Heart left ventricle (tissue), 16 donors: ENCODE results near the gene MIA2. TPM values are rescaled to one million over a fixed set of nuclear protein-coding genes. Genes with fewer than 3 reads are reported as not detected.
A peak's percentile ranks its signal among the peaks of the same experiment; 100 is the strongest.

ENCODE experiments used
- ATAC-seq, 4 donors: fragments of 200-7000 bp; cut with Tn5 transposase; one replicate each; pipeline ENCODE4 v1.9.1; 2020 to 2022; ENCODE audit warnings: moderate library complexity in 4 of 4, mild to moderate bottlenecking in 3 of 4, moderate number of reproducible peaks in 1 of 4
- DNase-seq, 5 donors: peaks; one replicate each; pipeline ENCODE4 v3.0.0-alpha.2; 2020
- H3K27ac ChIP-seq, 12 donors: fragments of 200-600 bp; sonication (generic) in 4 of 12; one replicate each; pipeline versions ENCODE4 v1.5.0 to v1.8.0; 2016 to 2022; ENCODE audit warnings: mild to moderate bottlenecking in 2 of 12
- H3K27me3 ChIP-seq, 9 donors: fragments of 200-600 bp; sonication (generic) in 2 of 9; one replicate each; pipeline versions ENCODE4 v1.5.1 to v1.8.0; 2016 to 2022; ENCODE audit warnings: mild to moderate bottlenecking in 3 of 9
- H3K36me3 ChIP-seq, 9 donors: fragments of 200-600 bp; sonication (generic) in 2 of 9; one replicate each; pipeline versions ENCODE4 v1.5.0 to v1.8.0; 2018 to 2022; ENCODE audit warnings: mild to moderate bottlenecking in 2 of 9
- H3K4me1 ChIP-seq, 12 donors: fragments of 200-600 bp; sonication (generic) in 4 of 12; one replicate each; pipeline versions ENCODE4 v1.5.0 to v1.8.0; 2016 to 2022; ENCODE audit warnings: mild to moderate bottlenecking in 3 of 12
- H3K4me3 ChIP-seq, 12 donors: fragments of 200-600 bp; sonication (generic) in 4 of 12; one replicate each; pipeline versions ENCODE4 v1.5.0 to v1.8.0; 2017 to 2022; ENCODE audit warnings: mild to moderate bottlenecking in 9 of 12, moderate library complexity in 4 of 12
- H3K9me3 ChIP-seq, 12 donors: fragments of 200-600 bp; sonication (generic) in 4 of 12; one replicate each; pipeline versions ENCODE4 v1.5.0 to v1.8.0; 2016 to 2022; ENCODE audit warnings: mild to moderate bottlenecking in 1 of 12
- POLR2A ChIP-seq, 2 donors: fragments of 450-650 bp; IDR thresholded peaks; one replicate each; pipeline ENCODE4 v1.6.1; 2017; ENCODE audit warnings: antibody characterized with exemption in 2 of 2, mild to moderate bottlenecking in 2 of 2, moderate library complexity in 2 of 2
- WGBS, 4 donors: extraction: QIAGEN DNeasy Blood & Tissue Kit in 2 of 4; methylation state at CpG; one replicate each; pipeline versions ENCODE4 v1.1.5 to v1.1.7; 2013 to 2018; 5-methylcytosine and 5-hydroxymethylcytosine counted together
- intact Hi-C, 10 donors: fragments of 100-400 bp; cut with DNase I; formaldehyde crosslinking; loops; one replicate each; pipeline versions ENCODE4 v1.11.1 to v1.14.2; 2022
- polyA plus RNA-seq, 2 donors: library from polyadenylated mRNA; stranded (reverse); fragments of 200-250 nt; gene quantifications; one replicate each; pipeline ENCODE4 v1.2.3, GENCODE V29; 2013
- total RNA-seq, 9 donors: library from RNA; depleted of rRNA in 2 of 9; stranded (reverse); fragments of >200 nt in 2 of 9; fragmentation: NEBNext Ultra II Directional in 3 of 9; extraction: Animal tissue kit (Norgen Biotek cat#: 25700) in 3 of 9; gene quantifications; one replicate each; pipeline versions ENCODE4 v1.1.0 to v1.2.4, GENCODE V29; 2016 to 2023
- TF ChIP-seq, protein P1 (sequence below), 12 donors: fragments of 200-600 bp; sonication (generic) in 4 of 12; IDR thresholded peaks; one replicate each; pipeline versions ENCODE4 v1.5.0 to v1.8.0; 2018 to 2022; ENCODE audit warnings: antibody characterized with exemption in 12 of 12, mild to moderate bottlenecking in 5 of 12
- donor health status: ischemic (EF 13 %, LVEDD 7.1; RV severe dilation, severe dysfunction).
- donor health status: healthy with polysubstance abuse.
- donor health status: DM: no; HTN: yes; CAD: no.
- donor health status: DM: no; HTN: no; CAD: no.
- donor health status: ischemic (EF 25% LVEDD 6.9; RV normal size, moderate dysfunction).
- donor health status: ischemic (EF 25% LVEDD 5.7; RV mildly dilated, moderate dysfunction).
- donor health status: healthy.
- donor health status: DM: yes; HTN: yes; CAD: no.
- donor health status: ischemic (EF 35%, LVEDD 5.7; RV mildly dilated, moderate dysfunction).
- donor health status: nonischemic (EF 11% LVEDD 7.7; RV severe dilation, severe dysfunction).
- donor health status: DM: yes; HTN: yes; CAD: no.
- donor health status: PGD.
- donor health status: ischemic (EF 29% LVEDD 5.4; RV normal size, mild dysfunction).
- donor health status: nonischemic (EF 23%, LVEDD 6.1; RV moderate dilation, normal function).

Gene MIA2
- total and polyA plus RNA-seq, 11 donors, result 9.3 to 31.8 (median 19.8) TPM

DNA sequence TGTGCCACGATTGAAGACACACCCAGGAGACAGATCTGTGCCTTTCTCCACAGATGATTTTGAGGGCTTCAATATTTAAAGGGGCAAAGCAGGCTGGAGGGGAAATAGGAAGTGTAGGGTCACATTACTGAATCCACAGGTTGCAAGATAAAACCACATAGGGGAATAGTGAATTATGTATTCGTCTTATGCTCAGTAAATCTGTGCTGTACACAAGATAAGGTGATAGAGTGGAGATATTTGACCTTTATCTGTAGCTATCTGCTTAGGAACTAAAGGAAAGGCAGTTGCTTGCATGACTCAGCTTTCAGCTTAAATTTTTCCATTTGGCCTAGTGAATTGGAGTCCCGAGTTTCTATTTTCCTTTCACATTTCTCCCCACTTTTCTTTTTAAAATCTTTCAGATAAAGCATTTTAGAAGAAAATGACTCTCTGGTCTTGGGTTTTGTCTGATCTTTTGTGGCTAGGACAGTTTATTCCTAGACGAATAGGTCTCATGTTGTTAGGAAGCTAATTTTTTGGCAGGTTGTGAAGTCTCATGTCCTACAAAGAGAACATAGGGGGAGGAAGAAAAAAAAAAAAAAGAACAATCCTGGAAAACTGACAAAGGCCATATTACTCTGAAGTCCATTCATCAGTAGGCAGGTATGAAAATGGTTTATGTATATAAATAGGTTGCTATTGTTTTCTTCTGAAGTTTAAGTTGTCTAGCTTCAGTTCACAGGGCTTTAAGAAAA, 143.1 kb downstream of the MIA2 start:
- Histone ChIP-seq H3K36me3 (no peaks in the 10 kb centered on the region), H3K4me1 (peaks cover 0 to 12% (median 6%) of the 10 kb centered on the region in 12 donors), H3K9me3 (no peaks in the 10 kb centered on the region), H3K27ac (peak overlapping the region in 11 of 12 donors; percentile 6 to 67 (median 32)), H3K27me3 (no peaks in the 10 kb centered on the region), H3K4me3 (peak overlapping the region in 1 of 12 donors; percentile 14)
- TF ChIP-seq, protein P1, sequence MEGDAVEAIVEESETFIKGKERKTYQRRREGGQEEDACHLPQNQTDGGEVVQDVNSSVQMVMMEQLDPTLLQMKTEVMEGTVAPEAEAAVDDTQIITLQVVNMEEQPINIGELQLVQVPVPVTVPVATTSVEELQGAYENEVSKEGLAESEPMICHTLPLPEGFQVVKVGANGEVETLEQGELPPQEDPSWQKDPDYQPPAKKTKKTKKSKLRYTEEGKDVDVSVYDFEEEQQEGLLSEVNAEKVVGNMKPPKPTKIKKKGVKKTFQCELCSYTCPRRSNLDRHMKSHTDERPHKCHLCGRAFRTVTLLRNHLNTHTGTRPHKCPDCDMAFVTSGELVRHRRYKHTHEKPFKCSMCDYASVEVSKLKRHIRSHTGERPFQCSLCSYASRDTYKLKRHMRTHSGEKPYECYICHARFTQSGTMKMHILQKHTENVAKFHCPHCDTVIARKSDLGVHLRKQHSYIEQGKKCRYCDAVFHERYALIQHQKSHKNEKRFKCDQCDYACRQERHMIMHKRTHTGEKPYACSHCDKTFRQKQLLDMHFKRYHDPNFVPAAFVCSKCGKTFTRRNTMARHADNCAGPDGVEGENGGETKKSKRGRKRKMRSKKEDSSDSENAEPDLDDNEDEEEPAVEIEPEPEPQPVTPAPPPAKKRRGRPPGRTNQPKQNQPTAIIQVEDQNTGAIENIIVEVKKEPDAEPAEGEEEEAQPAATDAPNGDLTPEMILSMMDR (IDR thresholded peaks at IDR 0.05), result no peak
- TF ChIP-seq POLR2A (IDR thresholded peaks at IDR 0.05), result no peak
- intact Hi-C loops, result no loop called here
- 21 to 37% (median 27%) methylated on average over 4 of the region's 4 CpGs for WGBS, 4 donors
- DNase-seq (no peak), ATAC-seq (peak in 2 of 4 donors; percentile 45 to 54)

DNA sequence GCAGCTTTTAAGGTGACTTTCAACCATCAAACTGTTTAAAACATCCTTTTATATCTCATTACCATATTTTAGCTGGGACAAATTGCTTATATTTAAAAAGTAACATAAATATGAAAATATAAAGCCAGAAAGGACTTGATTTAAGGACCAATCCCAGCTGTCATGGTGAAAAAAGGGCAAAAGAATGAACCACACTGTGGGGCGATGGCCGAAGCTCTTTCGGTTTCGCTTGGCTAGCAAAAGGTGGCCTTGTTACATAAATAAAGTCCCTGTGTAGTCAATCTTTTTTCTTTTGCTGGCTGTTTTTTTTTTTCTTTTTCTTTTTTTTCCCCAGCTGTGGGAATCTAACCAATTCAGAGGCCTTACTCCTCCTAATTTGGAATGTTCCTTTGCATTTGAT, 147.7 kb downstream of the MIA2 start:
- Histone ChIP-seq H3K27me3 (no peaks in the 10 kb centered on the region), H3K36me3 (no peaks in the 10 kb centered on the region), H3K4me1 (peaks cover 0 to 16% (median 5%) of the 10 kb centered on the region in 12 donors), H3K9me3 (no peaks in the 10 kb centered on the region), H3K27ac (no peak overlapping the region), H3K4me3 (no peak overlapping the region)
- no peak for TF ChIP-seq POLR2A (IDR thresholded peaks at IDR 0.05)
- TF ChIP-seq, protein P1 (IDR thresholded peaks at IDR 0.05), result no peak
- DNase-seq, result no peak
- intact Hi-C loops, result no loop called here
- 96 to 99% (median 98%) methylated on average over 4 of the region's 4 CpGs for WGBS, 4 donors
- no peak for ATAC-seq

DNA sequence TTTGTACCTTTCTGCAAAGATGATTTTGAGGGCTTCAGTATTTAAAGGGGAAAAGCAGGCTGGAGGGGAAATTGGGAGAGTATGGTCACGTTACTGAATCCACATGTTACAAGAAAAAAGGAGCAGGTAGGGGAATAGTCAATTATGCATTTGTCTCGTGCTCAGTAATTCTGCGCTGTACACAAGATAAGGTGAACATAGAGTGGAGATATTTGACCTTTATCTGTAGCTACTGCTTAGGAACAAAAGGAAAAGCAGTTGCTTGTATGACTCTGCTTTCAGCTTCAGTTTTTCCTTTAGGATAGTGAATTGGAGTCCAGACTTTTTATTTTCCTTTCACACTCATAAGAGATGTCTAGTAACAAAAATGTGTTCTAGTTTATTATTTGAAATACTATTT, 148.7 kb downstream of the MIA2 start:
- 51 to 65% (median 55%) methylated on average over 3 of the region's 3 CpGs for WGBS, 4 donors
- Histone ChIP-seq H3K27ac (no peak overlapping the region), H3K36me3 (no peaks in the 10 kb centered on the region), H3K27me3 (no peaks in the 10 kb centered on the region), H3K4me1 (peaks cover 0 to 8% (median 0%) of the 10 kb centered on the region in 12 donors), H3K4me3 (no peak overlapping the region), H3K9me3 (no peaks in the 10 kb centered on the region)
- DNase-seq (no peak), ATAC-seq (peak in 2 of 4 donors; percentile 53 to 67)
- TF ChIP-seq, protein P1 (IDR thresholded peaks at IDR 0.05), result no peak
- no peak for TF ChIP-seq POLR2A (IDR thresholded peaks at IDR 0.05)
- intact Hi-C loops, result no loop called here

DNA sequence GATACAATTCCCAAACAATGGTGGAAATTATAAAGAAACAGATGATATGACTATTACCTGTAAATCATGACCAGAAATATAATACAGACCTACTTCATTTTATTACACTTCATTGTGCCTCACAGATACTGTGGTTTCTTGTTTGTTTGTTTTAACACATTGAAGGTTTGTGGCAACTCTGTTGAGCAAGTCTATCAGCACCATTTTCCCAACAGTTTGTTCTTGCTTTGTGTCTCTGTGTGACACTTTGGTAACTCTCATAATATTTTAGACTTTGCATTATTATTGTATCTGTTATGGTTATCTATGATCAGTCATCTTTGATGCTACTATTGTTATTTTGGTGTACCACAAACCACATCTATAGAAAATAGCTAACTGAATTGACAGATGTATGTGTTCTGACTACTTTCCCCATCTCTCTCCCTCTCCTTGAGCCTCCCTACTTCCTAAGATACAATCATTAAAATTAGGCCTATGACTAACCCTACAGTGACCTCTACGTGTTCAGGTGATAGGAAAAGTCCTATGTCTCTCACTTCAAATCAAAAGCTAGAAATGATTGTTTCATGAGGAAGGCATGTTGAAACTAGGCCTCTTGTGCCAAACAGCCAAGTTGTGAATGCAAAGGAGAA, 149.4 kb downstream of the MIA2 start:
- H3K27ac ChIP-seq, result no peak overlapping the region
- TF ChIP-seq, protein P1 (IDR thresholded peaks at IDR 0.05), result no peak
- TF ChIP-seq POLR2A (IDR thresholded peaks at IDR 0.05), result no peak
- no peaks in the 10 kb centered on the region for H3K27me3 ChIP-seq
- intact Hi-C loops, result no loop called here
- H3K36me3 ChIP-seq, result peaks cover 0 to 3% (median 0%) of the 10 kb centered on the region in 9 donors
- ATAC-seq (no peak), DNase-seq (no peak)
- H3K4me1 ChIP-seq, result peaks cover 0 to 8% (median 0%) of the 10 kb centered on the region in 12 donors
- no peak overlapping the region for H3K4me3 ChIP-seq
- WGBS, 4 donors, result 57 to 83% (median 68%) methylated on average over 1 of the region's 1 CpG
- H3K9me3 ChIP-seq, result no peaks in the 10 kb centered on the region
